Thyroid gland (tissue), 4 donors: Measurements from ENCODE around the gene DDX59.

ENCODE experiments used
- CTCF ChIP-seq, 6 experiments: fragments of 200-600 bp in 3 of 6; fragments of 450-650 bp in 3 of 6; sonication (generic) in 3 of 6; IDR thresholded peaks; one replicate each; pipeline ENCODE4 v1.5.1; 2016 to 2019; ENCODE audit warnings: antibody characterized with exemption in 6 of 6, mild to moderate bottlenecking in 2 of 6, inconsistent platforms in 1 of 6, moderate library complexity in 1 of 6
- POLR2A ChIP-seq, 2 donors: fragments of 450-650 bp; IDR thresholded peaks; one replicate each; pipeline ENCODE4 v1.6.1; 2017; ENCODE audit warnings: antibody characterized with exemption in 2 of 2, mild to moderate bottlenecking in 2 of 2, moderate library complexity in 1 of 2

- TF ChIP-seq POLR2A (IDR thresholded peaks at IDR 0.05) (no peak), CTCF (IDR thresholded peaks at IDR 0.05) (no peak)
Observed at GRCh38 chr1:200636681-200637080, 33.0 kb downstream of the DDX59 start.
